Osteocyte (in vitro differentiated cells): ENCODE measurements around the gene PKHD1. TPM values are rescaled to one million over a fixed set of nuclear protein-coding genes. Genes with fewer than 3 reads are reported as not detected.

Source experiments
- DNase-seq: peaks from one replicate; pipeline ENCODE4 v3.0.0; 2021; ENCODE audit warnings: mixed read lengths; ENCODE audit not compliant: unreplicated experiment; ENCODE audit errors: extremely low spot score
- H3K27ac Mint-ChIP-seq: one replicate; pipeline ENCODE4 v1.8.0; 2021; ENCODE audit warnings: mild to moderate bottlenecking, mixed read lengths; ENCODE audit not compliant: unreplicated experiment
- H3K27me3 Mint-ChIP-seq: one replicate; pipeline ENCODE4 v1.8.0; 2021; ENCODE audit warnings: mixed read lengths; ENCODE audit not compliant: unreplicated experiment
- H3K36me3 Mint-ChIP-seq: one replicate; pipeline ENCODE4 v1.8.0; 2021; ENCODE audit warnings: mixed read lengths; ENCODE audit not compliant: unreplicated experiment
- H3K4me1 Mint-ChIP-seq: one replicate; pipeline ENCODE4 v1.8.0; 2021; ENCODE audit warnings: mixed read lengths; ENCODE audit not compliant: unreplicated experiment
- H3K4me3 Mint-ChIP-seq: one replicate; pipeline ENCODE4 v1.8.0; 2021; ENCODE audit warnings: mild to moderate bottlenecking, moderate library complexity, mixed read lengths; ENCODE audit not compliant: unreplicated experiment
- H3K9me3 Mint-ChIP-seq: one replicate; pipeline ENCODE4 v1.8.0; 2021; ENCODE audit warnings: mixed read lengths; ENCODE audit not compliant: unreplicated experiment
- CTCF ChIP-seq: fragments of 200-600 bp; sonication (generic); IDR thresholded peaks from 2 replicates; pipeline ENCODE4 v1.5.0; 2021; ENCODE audit warnings: antibody characterized with exemption, mild to moderate bottlenecking, moderate library complexity
- total RNA-seq: library from RNA; stranded (reverse); gene quantifications from 2 replicates; pipeline ENCODE4 v1.2.1, GENCODE V29; 2021

Gene PKHD1
- total RNA-seq, 1 donor from 2014 or later: not detected

GRCh38 chr6:51936531-51937290 lies 150.7 kb downstream of the PKHD1 start:
- Mint-ChIP-seq H3K9me3 (no peaks in the 10 kb centered on the region), H3K4me1 (no peaks in the 10 kb centered on the region), H3K4me3 (no peak overlapping the region), H3K27me3 (peaks cover 2% of the 10 kb centered on the region), H3K36me3 (no peaks in the 10 kb centered on the region), H3K27ac (no peak overlapping the region)
- no peak for DNase-seq
- TF ChIP-seq CTCF: no peak

DNA sequence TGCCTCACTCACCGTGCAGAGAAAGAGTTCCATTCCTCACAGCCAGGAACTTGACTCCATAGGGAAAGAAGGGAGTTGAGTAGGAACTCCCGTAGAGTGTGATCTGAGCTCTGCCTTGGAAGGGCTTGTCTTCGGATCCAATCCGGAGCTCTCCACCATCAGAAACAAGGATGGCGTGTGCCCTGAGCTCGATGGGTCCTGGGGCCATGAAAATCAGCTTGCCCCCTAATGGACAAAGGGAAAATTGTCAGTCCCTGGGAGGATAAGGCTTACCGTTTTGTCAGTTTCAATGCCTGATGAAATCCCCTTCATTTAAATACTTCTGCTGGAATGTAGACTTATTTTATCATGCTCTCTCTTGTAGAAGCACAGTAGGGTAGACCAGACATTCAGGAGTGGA lies 153.3 kb downstream of the PKHD1 start:
- Mint-ChIP-seq H3K36me3 (no peaks in the 10 kb centered on the region), H3K4me1 (no peaks in the 10 kb centered on the region), H3K27ac (no peak overlapping the region), H3K27me3 (peaks cover 9% of the 10 kb centered on the region), H3K4me3 (no peak overlapping the region), H3K9me3 (no peaks in the 10 kb centered on the region)
- peak; percentile 12 for TF ChIP-seq CTCF
- no peak for DNase-seq

GRCh38 chr6:51932956-51933355 lies 154.5 kb downstream of the PKHD1 start:
- Mint-ChIP-seq H3K9me3 (no peaks in the 10 kb centered on the region), H3K4me3 (no peak overlapping the region), H3K27ac (no peak overlapping the region), H3K36me3 (no peaks in the 10 kb centered on the region), H3K27me3 (peaks cover 9% of the 10 kb centered on the region), H3K4me1 (no peaks in the 10 kb centered on the region)
- no peak for DNase-seq
- no peak for TF ChIP-seq CTCF

DNA sequence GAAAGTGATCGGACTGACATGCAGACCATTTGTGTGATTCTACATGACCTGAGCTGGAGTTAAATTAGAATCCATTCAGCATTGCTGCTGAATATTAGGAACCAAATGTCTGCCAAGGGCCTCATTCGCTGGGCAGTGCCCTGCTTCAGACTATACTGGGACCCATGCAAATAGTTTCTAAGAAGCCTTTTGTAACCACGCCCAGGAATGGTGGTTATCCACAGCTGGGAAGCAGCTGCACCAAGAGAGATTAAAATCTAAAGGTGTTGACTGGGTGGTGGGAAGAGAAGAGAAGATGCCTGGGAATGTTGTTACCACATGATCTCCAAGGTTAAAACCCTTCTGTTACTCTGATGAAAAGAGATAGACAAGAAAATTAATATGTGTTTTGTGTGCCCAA lies 156.8 kb downstream of the PKHD1 start:
- no peaks in the 10 kb centered on the region for H3K4me1 Mint-ChIP-seq
- no peaks in the 10 kb centered on the region for H3K9me3 Mint-ChIP-seq
- no peaks in the 10 kb centered on the region for H3K36me3 Mint-ChIP-seq
- no peak overlapping the region for H3K27ac Mint-ChIP-seq
- H3K27me3 Mint-ChIP-seq: peaks cover 13% of the 10 kb centered on the region
- TF ChIP-seq CTCF: no peak
- no peak for DNase-seq
- no peak overlapping the region for H3K4me3 Mint-ChIP-seq

DNA sequence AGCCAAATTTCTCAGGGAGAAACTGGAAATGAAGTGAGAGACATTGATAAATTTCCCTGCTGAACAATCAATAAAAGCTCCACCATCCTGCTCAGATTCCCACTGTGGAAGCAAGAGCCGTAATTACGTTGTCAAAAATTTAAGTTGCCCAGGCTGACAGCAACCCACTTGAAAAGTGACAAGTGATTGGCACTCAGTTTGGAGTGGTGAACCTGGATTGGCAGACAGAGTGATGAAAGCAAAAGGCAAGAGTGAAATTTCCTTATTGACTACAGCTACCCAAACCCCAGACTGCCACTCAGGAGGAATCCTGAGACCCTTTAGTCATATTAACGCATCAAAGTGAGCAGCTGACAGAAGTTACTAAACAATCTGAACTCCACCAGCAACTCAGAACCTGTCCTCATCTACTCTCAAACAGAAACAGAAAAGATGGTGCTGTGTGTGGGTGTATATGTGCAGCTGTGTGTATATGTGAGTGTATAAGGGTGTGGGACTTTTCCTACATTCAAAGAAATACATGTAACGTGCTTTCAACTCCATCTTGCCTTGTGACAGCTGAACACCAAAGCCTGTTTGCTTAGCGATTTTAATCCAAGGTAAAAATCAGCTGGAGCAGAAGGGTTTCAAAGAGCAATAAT lies 157.4 kb downstream of the PKHD1 start:
- Mint-ChIP-seq H3K27me3 (peaks cover 13% of the 10 kb centered on the region), H3K36me3 (no peaks in the 10 kb centered on the region), H3K4me1 (no peaks in the 10 kb centered on the region), H3K4me3 (no peak overlapping the region), H3K9me3 (no peaks in the 10 kb centered on the region), H3K27ac (no peak overlapping the region)
- TF ChIP-seq CTCF: no peak
- no peak for DNase-seq
